K562 (cell line): ENCODE measurements around the gene ZPR1. TPM values are rescaled to one million over a fixed set of nuclear protein-coding genes. Genes with fewer than 3 reads are reported as not detected.

Source experiments
- BCOR ChIP-seq: fragments of 450-650 bp; IDR thresholded peaks from 2 replicates; pipeline ENCODE4 v1.6.1; 2016
- CEBPB ChIP-seq: fragments of 450-650 bp; IDR thresholded peaks from 2 replicates; pipeline ENCODE4 v1.6.1; 2016; ENCODE audit warnings: missing genetic modification characterization, missing compliant biosample characterization
- CEBPG ChIP-seq, 3 experiments: fragments of 200-800 bp in 1 of 3; sonication (Bioruptor generic) in 1 of 3; sonication (generic) in 1 of 3; formaldehyde crosslinking in 1 of 3; IDR thresholded peaks in 2 of 3; conservative IDR thresholded peaks in 1 of 3; 2 replicates each; pipeline versions ENCODE4 v1.6.1 to v1.8.0; 2016 to 2022; ENCODE audit warnings: missing compliant biosample characterization in 2 of 3, missing genetic modification characterization in 2 of 3, mild to moderate bottlenecking in 1 of 3, missing genetic modification reagents in 1 of 3
- FOXM1 ChIP-seq, 2 experiments: fragments of 450-650 bp in 1 of 2; sonication (generic) in 1 of 2; formaldehyde crosslinking in 1 of 2; IDR thresholded peaks; 2 replicates each; pipeline versions ENCODE4 v1.6.1 to v1.9.0; 2017 to 2022; ENCODE audit warnings: low read depth in 2 of 2, mild to moderate bottlenecking in 2 of 2, missing genetic modification reagents in 1 of 2, moderate library complexity in 1 of 2
- GATAD2B ChIP-seq: fragments of 450-650 bp; IDR thresholded peaks from 2 replicates; pipeline ENCODE4 v1.6.1; 2017; ENCODE audit warnings: mild to moderate bottlenecking, borderline replicate concordance
- MTA2 ChIP-seq: fragments of 450-650 bp; IDR thresholded peaks from 2 replicates; pipeline ENCODE4 v1.6.1; 2016; ENCODE audit warnings: low read depth
- NELFE ChIP-seq: IDR thresholded peaks from 2 replicates; pipeline ENCODE4 v1.6.1; 2011; ENCODE audit warnings: mild to moderate bottlenecking; ENCODE audit not compliant: insufficient read depth, insufficient read length
- NFATC3 ChIP-seq: fragments of 450-650 bp; IDR thresholded peaks from 2 replicates; pipeline ENCODE4 v1.6.1; 2017; ENCODE audit warnings: mild to moderate bottlenecking
- NFIC ChIP-seq: fragments of 450-650 bp; IDR thresholded peaks from 2 replicates; pipeline ENCODE4 v1.6.1; 2017; ENCODE audit warnings: mild to moderate bottlenecking, inconsistent platforms
- RBFOX2 ChIP-seq: fragments of 200-400 bp; formaldehyde crosslinking; IDR thresholded peaks from 2 replicates; pipeline ENCODE4 v1.6.1; 2017; ENCODE audit warnings: low read depth, mild to moderate bottlenecking, low read length, moderate library complexity
- RCOR1 ChIP-seq, 2 experiments: IDR thresholded peaks; 2 replicates each; pipeline ENCODE4 v1.6.1; 2012; ENCODE audit warnings: low read depth in 2 of 2, low read length in 2 of 2, borderline replicate concordance in 1 of 2, improper control_type of control experiment in 1 of 2
- SMARCA4 ChIP-seq: fragments of 450-650 bp; IDR thresholded peaks from 2 replicates; pipeline ENCODE4 v1.6.1; 2016
- TCF3 ChIP-seq: sonication (generic); formaldehyde crosslinking; IDR thresholded peaks from 2 replicates; pipeline ENCODE4 v1.4.0; 2020; ENCODE audit warnings: mild to moderate bottlenecking, missing genetic modification reagents
- ZBTB17 ChIP-seq: fragments of 450-650 bp; formaldehyde crosslinking; IDR thresholded peaks from 2 replicates; pipeline ENCODE4 v1.4.0; 2020; ENCODE audit warnings: mild to moderate bottlenecking
- ZEB2 ChIP-seq: fragments of 450-650 bp; IDR thresholded peaks from 2 replicates; pipeline ENCODE4 v1.6.1; 2016
- ZFX ChIP-seq: sonication (generic); formaldehyde crosslinking; IDR thresholded peaks from 2 replicates; pipeline ENCODE4 v1.8.0; 2022; ENCODE audit warnings: mild to moderate bottlenecking, missing genetic modification reagents, moderate library complexity
- polyA plus RNA-seq, 8 experiments: library from polyadenylated mRNA; depleted of rRNA in 4 of 8; stranded (reverse) in 5 of 8; unstranded in 3 of 8; fragments of >200 nt; fragmentation: Nextera tagmentation in 2 of 8; fragmentation: Illumina TruSeq in 1 of 8; extraction: Ambion mirVana in 2 of 8; extraction: Trizol in 1 of 8; gene quantifications; 2 replicates each; pipeline versions ENCODE4 v1.2.1 to v1.2.3, GENCODE V29; 2011 to 2014; ENCODE audit warnings: inconsistent platforms in 1 of 8, missing spikeins in 1 of 8
- total RNA-seq, 7 experiments: library from RNA; depleted of rRNA in 6 of 7; stranded (reverse); fragments of >200 nt in 6 of 7; fragmentation: Illumina TruSeq in 2 of 7; extraction: Trizol in 2 of 7; gene quantifications; 2 replicates each; pipeline versions ENCODE4 v1.2.1 to v1.2.3, GENCODE V29; 2011 to 2021; ENCODE audit warnings: low replicate concordance in 1 of 7
- TF ChIP-seq, protein P1 (sequence below), 2 experiments: fragments of 450-650 bp; conservative IDR thresholded peaks; 2 replicates each; pipeline ENCODE4 v1.6.1; 2017; ENCODE audit warnings: mild to moderate bottlenecking in 2 of 2, moderate library complexity in 2 of 2
- TF ChIP-seq, protein P2 (sequence below): sonication (generic); IDR thresholded peaks from 2 replicates; pipeline ENCODE4 v1.6.1; 2016
- TF ChIP-seq, protein P3 (sequence below), 2 experiments: fragments of 250-450 bp in 1 of 2; fragments of 450-650 bp in 1 of 2; sonication (Bioruptor Pico) in 1 of 2; IDR thresholded peaks; 2 replicates each; pipeline versions ENCODE4 v1.6.1 to v1.8.0; 2016 to 2021; ENCODE audit warnings: mild to moderate bottlenecking in 2 of 2, moderate library complexity in 2 of 2, missing compliant biosample characterization in 1 of 2, missing genetic modification characterization in 1 of 2
- TF ChIP-seq, protein P4 (sequence below), 3 experiments: fragments of 200-800 bp in 1 of 3; fragments of 250-450 bp in 1 of 3; fragments of 450-650 bp in 1 of 3; sonication (Bioruptor Pico) in 1 of 3; sonication (Bioruptor generic) in 1 of 3; formaldehyde crosslinking in 1 of 3; IDR thresholded peaks; 2 replicates each; pipeline versions ENCODE4 v1.6.1 to v1.8.0; 2016 to 2022; ENCODE audit warnings: mild to moderate bottlenecking in 2 of 3, missing genetic modification characterization in 2 of 3, missing compliant biosample characterization in 1 of 3, moderate library complexity in 1 of 3

ZPR1 gene
- total and polyA plus RNA-seq, 9 of the 15 experiments (the other 6 are each of a cell fraction or from before 2014, with no cell fraction given) = 13.0 to 120 (median 83.8) TPM

DNA sequence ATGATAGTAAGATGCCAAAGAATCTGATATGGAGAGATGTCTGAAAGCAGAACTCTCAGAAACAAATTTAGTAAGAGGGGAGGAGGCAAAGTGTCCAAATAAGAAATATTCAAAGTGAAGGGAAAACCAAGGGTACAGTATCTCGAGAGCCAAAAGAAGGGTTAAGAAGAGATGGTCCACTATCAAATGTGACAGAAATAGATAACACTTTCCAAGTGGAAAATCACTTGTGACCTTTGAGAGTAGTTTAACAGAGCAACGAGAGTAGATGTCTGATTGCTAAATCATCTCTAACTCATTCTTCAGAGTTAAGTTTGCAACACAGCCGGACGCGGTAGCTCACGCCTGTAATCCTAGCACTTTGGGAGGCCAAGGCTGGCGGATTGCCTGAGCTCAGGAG is 10.8 kb downstream of the ZPR1 start (continued):
- TF ChIP-seq, protein P1, sequence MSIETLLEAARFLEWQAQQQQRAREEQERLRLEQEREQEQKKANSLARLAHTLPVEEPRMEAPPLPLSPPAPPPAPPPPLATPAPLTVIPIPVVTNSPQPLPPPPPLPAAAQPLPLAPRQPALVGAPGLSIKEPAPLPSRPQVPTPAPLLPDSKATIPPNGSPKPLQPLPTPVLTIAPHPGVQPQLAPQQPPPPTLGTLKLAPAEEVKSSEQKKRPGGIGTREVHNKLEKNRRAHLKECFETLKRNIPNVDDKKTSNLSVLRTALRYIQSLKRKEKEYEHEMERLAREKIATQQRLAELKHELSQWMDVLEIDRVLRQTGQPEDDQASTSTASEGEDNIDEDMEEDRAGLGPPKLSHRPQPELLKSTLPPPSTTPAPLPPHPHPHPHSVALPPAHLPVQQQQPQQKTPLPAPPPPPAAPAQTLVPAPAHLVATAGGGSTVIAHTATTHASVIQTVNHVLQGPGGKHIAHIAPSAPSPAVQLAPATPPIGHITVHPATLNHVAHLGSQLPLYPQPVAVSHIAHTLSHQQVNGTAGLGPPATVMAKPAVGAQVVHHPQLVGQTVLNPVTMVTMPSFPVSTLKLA (conservative IDR thresholded peaks at IDR 0.05) = 0 out of 4 replicates have a peak, but pooled peaks of 1 of the 2 experiments have one; percentile 13
- TF ChIP-seq, protein P2, sequence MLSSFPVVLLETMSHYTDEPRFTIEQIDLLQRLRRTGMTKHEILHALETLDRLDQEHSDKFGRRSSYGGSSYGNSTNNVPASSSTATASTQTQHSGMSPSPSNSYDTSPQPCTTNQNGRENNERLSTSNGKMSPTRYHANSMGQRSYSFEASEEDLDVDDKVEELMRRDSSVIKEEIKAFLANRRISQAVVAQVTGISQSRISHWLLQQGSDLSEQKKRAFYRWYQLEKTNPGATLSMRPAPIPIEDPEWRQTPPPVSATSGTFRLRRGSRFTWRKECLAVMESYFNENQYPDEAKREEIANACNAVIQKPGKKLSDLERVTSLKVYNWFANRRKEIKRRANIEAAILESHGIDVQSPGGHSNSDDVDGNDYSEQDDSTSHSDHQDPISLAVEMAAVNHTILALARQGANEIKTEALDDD = peak; percentile 12; the same call in 1 of the 2 replicates
- peak; percentile 23 for TF ChIP-seq NFIC
- no peak for TF ChIP-seq GATAD2B
- no peak for TF ChIP-seq NELFE
- 0 out of 2 replicates have a peak, but pooled peaks have one; percentile 6 for TF ChIP-seq BCOR
- 0 out of 2 replicates have a peak, but pooled peaks have one; percentile 8 for TF ChIP-seq SMARCA4
- no peak for TF ChIP-seq ZBTB17 (CRISPR knock-in tag)
- TF ChIP-seq ZEB2 = 0 out of 2 replicates have a peak, but pooled peaks have one; percentile 7
- TF ChIP-seq ZFX (CRISPR knock-in tag) = 0 out of 2 replicates have a peak, but pooled peaks have one; percentile 22
- TF ChIP-seq RCOR1 (IDR thresholded peaks at IDR 0.05; ENCODE audit: borderline replicate concordance in 1 of 2, low read depth in 2 of 2, low read length in 2 of 2) = peak; percentile 39 to 93; a peak in 2 of 4 replicates
- TF ChIP-seq MTA2 = peak; percentile 62
- TF ChIP-seq CEBPG (CRISPR knock-in tag; IDR thresholded peaks at IDR 0.05) = 0 out of 2 replicates have a peak, but pooled peaks have one; percentile 19
- no peak for TF ChIP-seq CEBPG (tag; conservative IDR thresholded peaks at IDR 0.05 in 1 of 2, IDR thresholded peaks at IDR 0.05 in 1 of 2)
- peak; percentile 78 for TF ChIP-seq TCF3 (CRISPR knock-in tag)
- TF ChIP-seq, protein P3, sequence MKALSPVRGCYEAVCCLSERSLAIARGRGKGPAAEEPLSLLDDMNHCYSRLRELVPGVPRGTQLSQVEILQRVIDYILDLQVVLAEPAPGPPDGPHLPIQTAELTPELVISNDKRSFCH (CRISPR knock-in tag; IDR thresholded peaks at IDR 0.05) = no peak
- TF ChIP-seq, protein P3 (tag; IDR thresholded peaks at IDR 0.05) = peak; percentile 80; the same call in 1 of the 2 replicates
- no peak for TF ChIP-seq RBFOX2
- no peak for TF ChIP-seq NFATC3
- peak; percentile 84 for TF ChIP-seq CEBPB (tag)
- TF ChIP-seq, protein P4, sequence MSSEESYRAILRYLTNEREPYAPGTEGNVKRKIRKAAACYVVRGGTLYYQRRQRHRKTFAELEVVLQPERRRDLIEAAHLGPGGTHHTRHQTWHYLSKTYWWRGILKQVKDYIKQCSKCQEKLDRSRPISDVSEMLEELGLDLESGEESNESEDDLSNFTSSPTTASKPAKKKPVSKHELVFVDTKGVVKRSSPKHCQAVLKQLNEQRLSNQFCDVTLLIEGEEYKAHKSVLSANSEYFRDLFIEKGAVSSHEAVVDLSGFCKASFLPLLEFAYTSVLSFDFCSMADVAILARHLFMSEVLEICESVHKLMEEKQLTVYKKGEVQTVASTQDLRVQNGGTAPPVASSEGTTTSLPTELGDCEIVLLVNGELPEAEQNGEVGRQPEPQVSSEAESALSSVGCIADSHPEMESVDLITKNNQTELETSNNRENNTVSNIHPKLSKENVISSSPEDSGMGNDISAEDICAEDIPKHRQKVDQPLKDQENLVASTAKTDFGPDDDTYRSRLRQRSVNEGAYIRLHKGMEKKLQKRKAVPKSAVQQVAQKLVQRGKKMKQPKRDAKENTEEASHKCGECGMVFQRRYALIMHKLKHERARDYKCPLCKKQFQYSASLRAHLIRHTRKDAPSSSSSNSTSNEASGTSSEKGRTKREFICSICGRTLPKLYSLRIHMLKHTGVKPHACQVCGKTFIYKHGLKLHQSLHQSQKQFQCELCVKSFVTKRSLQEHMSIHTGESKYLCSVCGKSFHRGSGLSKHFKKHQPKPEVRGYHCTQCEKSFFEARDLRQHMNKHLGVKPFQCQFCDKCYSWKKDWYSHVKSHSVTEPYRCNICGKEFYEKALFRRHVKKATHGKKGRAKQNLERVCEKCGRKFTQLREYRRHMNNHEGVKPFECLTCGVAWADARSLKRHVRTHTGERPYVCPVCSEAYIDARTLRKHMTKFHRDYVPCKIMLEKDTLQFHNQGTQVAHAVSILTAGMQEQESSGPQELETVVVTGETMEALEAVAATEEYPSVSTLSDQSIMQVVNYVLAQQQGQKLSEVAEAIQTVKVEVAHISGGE (CRISPR knock-in tag; IDR thresholded peaks at IDR 0.05) = peak in 1 of 3 experiments; percentile 67; a peak in 2 of 6 replicates
- TF ChIP-seq FOXM1 (IDR thresholded peaks at IDR 0.05; ENCODE audit: low read depth) = 0 out of 2 replicates have a peak, but pooled peaks have one; percentile 13
- no peak for TF ChIP-seq FOXM1 (CRISPR knock-in tag; IDR thresholded peaks at IDR 0.05; ENCODE audit: low read depth)
